DOHH2 (cell line): ENCODE measurements around the gene ENOX1.

Experiments used
- CTCF ChIP-seq: fragments of 200-600 bp; sonication (generic); IDR thresholded peaks from one replicate; pipeline ENCODE4 v1.5.1; 2014; ENCODE audit warnings: antibody characterized with exemption, mild to moderate bottlenecking, low read depth, low read length; ENCODE audit not compliant: poor library complexity, severe bottlenecking
- EZH2phosphoT487 ChIP-seq: fragments of 200-600 bp; sonication (generic); IDR thresholded peaks from 2 replicates; pipeline ENCODE4 v1.6.1; 2017; ENCODE audit warnings: borderline replicate concordance, mild to moderate bottlenecking, antibody characterized with exemption, low read length, moderate library complexity, mixed read lengths

DNA sequence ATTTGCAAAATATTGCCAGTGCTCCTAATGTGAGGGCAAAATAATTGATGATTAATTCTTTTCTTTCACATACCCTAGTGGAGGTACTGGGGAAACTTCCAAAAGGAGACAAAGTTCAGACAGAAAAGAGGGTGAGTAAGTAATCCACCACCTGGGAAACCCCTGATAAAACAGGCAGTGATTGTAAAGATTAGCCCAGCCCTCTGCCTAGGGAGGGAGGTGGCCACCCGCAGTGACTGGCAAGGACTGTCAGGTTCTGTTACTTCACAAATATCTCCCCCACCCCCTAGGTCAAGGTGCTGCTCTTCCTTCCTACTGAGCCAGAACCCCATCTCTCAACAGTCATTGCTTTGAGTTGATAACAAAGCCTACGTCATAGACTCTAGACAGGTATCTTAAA, 523.7 kb downstream of the ENOX1 start:
- TF ChIP-seq CTCF: no peak
- TF ChIP-seq EZH2phosphoT487: no peak
